ACHN (cell line): ENCODE measurements around the gene TMEM184B.
A peak's percentile ranks its signal among the peaks of the same experiment; 100 is the strongest.
"Not testable (repeated sequence)": the region's sequence is repeated elsewhere in the genome, so short reads cannot be mapped to it uniquely, and the experiment has no call there.

ENCODE experiments used
- DNase-seq: peaks from one replicate; pipeline ENCODE4 v3.0.0-alpha.2; 2015
- in situ Hi-C: cut with HindIII; loops from 2 replicates; pipeline ENCODE4 v1.10.0; 2017; ENCODE audit warnings: low sequenced_read_pairs, low pct_ligation_motif_present, low pct_unique_long_range_greater_than_20kb

TMEM184B gene

GRCh38 chr22:38201371-38201710 lies 71.5 kb downstream of the TMEM184B start:
- in situ Hi-C loops: no loop called here
- DNase-seq: no peak

DNA sequence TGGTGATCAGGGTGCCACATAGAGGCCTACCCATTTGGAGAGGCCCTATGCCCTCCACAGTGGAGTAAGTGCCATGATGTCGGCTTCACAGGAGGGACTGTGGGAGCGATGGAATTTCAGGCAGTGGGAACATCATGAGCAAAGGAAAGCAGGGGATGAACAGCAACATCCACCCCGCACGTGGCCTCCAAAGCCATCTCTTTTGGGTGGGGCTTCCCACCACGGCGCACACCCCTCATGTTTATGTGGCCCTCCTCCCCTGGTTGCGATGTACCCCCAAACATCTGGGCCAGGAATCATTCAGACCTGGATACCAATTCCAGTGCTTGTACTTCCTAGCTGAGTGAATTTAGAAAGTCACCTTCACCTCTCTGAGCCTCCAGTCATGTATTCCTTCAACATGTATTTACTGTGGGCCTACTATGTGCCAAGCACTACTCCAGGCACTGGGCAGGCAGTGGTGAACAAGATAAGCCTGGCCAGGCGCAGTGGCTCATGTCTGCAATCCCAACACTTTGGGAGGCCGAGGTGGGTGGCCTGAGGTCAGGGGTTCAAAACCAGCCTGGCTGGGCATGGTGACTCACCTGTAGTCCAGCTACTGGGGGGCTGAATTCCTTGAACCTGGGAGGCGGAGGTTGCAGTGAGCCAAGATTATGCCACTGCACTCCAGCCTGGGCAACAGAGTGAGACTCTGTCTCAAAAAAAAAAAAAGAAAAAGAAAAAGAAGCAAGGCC lies 72.8 kb downstream of the TMEM184B start:
- no peak for DNase-seq
- in situ Hi-C loops: no loop called here

- DNase-seq: no peak
- in situ Hi-C loops: no loop called here
Observed at GRCh38 chr22:38196791-38197419, 75.9 kb downstream of the TMEM184B start.

GRCh38 chr22:38193580-38193979 lies 79.2 kb downstream of the TMEM184B start:
- in situ Hi-C loops: no loop called here

DNA sequence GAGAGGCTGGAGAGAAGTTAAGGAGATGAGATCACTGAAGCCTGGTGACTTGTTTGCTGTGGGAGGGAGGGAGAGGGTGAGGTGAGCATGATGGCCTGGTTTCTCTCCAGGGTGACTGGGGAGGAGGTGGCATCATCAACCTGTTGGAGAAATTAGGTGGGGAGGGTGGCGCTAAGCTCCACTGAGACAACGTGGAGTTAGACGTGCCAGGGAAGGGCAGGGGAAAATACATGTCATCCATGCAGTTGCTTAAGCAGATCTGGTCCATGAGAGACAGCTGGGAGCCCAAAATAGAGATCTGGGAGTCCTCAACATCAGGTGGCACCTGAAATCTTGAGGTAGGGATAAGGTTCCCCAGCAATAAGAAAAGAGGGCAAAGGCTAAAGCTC lies 80.3 kb downstream of the TMEM184B start:
- in situ Hi-C loops: no loop called here
- no peak for DNase-seq

More at GRCh38 chr22:38193580-38193979, 79.2 kb downstream of the TMEM184B start:
- DNase-seq: no peak

DNA sequence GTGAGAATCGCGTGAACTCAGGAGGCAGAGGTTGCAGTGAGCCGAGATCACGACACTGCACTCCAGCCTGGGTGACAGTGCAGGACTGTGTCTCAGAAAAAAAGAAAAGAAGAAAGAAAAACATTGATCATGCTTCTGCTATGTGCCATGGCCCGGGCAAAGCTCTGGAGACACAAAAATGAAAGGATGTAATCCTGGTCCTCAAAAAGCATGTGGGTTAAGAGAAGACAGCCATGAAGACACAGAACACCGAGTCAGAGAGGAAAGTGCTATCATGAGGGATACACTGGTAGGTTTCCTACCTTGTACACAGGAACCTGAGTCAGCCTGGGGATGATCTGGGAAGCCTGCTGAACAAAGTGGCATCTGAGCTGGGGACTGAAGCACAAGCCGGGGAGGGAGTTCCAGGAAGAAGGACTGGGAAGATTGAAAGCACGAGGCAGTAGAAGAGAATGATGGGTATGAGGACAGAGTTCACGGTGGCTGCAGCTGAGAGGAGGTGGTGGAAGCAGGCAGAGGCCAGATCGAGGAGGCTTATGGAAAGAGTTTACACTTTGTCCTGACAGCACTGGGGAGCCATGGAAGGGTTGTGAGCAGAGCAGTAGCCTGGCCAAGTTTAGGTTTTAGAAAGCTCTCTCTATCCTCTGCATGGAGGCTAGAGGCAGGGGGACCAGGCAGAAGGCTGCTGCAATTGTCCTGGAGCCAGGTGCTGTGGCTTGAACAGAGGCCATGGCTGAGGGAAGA lies 80.9 kb downstream of the TMEM184B start:
- DNase-seq: no peak
- in situ Hi-C loops: no loop called here

DNA sequence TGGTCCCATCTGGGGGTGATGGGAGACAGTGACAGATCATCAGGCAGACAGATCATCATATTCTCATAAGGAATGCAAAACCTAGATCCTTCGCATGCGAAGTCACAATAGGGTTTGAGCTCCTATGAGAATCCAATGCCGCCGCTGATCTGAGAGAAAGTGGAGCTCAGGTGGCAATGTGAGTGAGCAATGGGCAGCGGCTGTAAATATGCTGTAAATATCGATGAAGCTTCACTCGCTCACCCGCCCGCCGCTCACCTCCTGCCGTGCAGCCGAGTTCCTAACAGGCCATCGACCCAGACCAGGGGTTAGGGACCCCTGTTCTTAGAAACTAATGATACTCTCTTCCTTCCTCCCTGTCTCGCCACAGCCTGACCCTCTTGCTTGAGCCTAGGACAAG lies 81.8 kb downstream of the TMEM184B start:
- in situ Hi-C loops: no loop called here
- no peak for DNase-seq

- in situ Hi-C loops: no loop called here
- DNase-seq: no peak
Observed at GRCh38 chr22:38190581-38190980, 82.2 kb downstream of the TMEM184B start.

DNA sequence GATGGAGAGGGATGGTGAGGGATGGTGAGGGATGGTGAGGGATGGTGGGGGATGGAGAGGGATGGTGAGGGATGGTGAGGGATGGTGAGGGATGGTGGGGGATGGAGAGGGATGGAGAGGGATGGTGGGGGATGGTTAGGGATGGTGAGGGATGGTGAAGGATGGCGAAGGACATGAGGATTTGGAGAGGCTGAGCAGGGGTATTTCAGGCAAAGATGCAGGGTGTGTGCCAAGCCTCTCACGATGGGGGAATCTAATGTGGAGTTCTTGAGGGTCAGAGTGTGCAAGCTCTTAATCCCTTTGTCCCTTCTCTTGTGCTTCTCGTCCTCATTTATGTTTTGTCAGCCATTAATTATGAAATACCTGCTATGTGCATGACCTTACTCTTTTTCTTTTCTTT lies 83.7 kb downstream of the TMEM184B start:
- in situ Hi-C loops: no loop called here
- DNase-seq: no peak

- in situ Hi-C loops: no loop called here
- DNase-seq: no peak
Observed at GRCh38 chr22:38187413-38188212, 85.2 kb downstream of the TMEM184B start.

DNA sequence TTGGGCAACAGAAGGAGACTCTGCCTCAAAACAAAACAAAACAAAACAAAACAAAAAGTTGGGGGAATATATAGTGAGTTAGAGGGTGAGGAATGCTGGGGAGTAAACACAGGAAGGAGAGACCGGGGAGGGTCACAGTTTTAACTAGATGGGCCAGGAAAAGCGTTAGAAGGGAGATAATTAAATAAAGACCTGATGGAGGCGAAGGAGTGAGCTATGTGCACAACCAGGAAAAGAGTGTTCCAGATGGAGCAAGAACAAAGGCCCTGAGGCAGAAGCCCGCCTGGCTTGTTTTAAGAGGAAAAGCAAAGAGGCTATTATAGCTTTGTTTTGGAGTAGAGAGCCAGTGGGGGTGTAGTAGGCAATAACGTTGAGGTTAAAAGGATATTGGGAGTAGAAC lies 86.4 kb downstream of the TMEM184B start:
- in situ Hi-C loops: no loop called here
- DNase-seq: no peak

GRCh38 chr22:38184788-38185187 lies 88.0 kb downstream of the TMEM184B start:
- DNase-seq: no peak
- in situ Hi-C loops: no loop called here

GRCh38 chr22:38181453-38182200 lies 91.2 kb downstream of the TMEM184B start, which contains the start of gene PLA2G6:
Gene PLA2G6, minus strand, starts transcription at chr22:38181830. Its CDS starts 12,404 bp downstream, at chr22:38169426.
- peak; percentile 98 for DNase-seq
- in situ Hi-C loops: no loop called here

DNA sequence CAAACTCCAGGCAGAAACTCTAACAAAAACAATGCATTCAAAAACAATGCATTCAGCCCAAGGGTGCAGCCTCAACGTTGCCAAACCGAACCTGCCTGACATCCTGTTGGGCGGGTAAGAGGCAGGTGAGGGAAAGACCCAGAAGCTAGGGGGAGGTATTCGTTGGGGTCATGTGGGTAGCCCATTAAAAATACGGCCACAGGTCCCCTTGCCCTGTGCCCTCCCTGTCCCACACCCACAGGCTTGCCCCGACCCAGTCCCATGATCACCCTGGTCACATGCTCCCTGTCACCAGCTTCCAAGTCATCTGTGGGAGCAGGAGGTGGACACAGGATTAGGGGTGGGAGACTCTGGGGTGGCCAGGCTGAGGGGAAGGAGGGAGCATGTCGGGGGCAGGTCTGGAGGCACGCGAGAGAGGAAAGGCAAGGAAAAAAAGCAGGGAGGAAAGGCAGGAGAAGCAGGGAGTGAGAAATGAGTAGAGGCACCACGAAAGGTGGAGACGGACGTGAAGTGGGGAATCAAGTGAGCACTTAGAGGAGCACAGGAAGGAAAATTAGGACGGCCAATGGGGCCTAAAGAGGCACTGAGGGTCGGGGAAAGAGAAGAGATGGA lies 91.9 kb downstream of the TMEM184B start:
- peak; percentile 33 for DNase-seq
- in situ Hi-C loops: no loop called here

- in situ Hi-C loops, DNase-seq: not testable (repeated sequence)
Observed at GRCh38 chr22:38178605-38178937, 94.2 kb downstream of the TMEM184B start.

DNA sequence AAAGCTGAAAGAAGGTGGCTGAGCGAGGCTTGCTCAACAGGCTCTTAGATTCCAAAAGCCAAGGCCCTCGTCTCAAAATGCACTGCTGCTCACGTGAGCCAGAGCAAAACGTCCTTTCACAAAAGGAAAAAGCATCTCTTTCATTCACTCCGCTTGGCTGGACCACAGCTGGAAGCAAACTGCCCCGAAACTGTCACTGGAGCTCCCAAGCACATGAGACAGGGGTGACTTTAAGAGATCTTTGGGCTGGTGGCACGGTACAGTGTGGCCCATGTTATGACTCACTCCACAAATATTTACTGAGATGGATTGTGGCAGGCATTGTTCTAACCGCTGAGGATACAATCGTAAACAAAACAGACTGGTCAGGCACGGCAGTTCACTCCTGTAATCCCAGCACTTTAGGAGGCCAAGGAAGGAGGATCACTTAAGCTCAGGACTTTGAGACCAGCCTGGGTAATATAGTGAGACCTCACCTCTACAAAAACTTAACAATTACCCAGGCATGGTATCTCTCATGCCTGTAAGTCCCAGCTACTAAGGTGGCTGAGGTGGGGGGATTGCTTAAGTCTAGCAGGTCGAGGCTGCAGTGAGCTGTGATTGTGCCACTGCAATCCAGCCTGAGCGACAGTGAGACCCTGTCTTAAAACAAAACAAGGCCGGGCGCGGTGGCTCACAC lies 94.7 kb downstream of the TMEM184B start:
- DNase-seq: peak; percentile 78
- in situ Hi-C loops: no loop called here

DNA sequence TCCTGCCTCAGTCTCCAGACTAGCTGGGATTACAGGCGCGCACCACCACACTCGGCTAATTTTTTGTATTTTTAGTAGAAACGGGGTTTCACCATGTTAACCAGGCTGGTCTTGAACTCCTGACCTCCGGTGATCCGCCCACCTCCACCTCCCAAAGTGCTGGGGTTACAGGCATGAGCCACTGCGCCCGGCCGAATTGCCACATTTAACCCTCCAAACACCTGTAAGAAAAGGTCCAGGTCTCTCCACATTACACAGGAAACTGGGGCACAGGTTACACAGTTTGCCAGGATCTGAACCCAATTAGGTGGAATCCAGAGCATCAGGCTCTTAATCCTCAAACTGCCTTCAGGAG lies 95.3 kb downstream of the TMEM184B start:
- in situ Hi-C loops, DNase-seq: not testable (repeated sequence)
